Measurements from ENCODE around the gene IFITM5. TPM values are rescaled to one million over a fixed set of nuclear protein-coding genes. Genes with fewer than 3 reads are reported as not detected.
"Not testable (repeated sequence)": the region's sequence is repeated elsewhere in the genome, so short reads cannot be mapped to it uniquely, and the experiment has no call there.

Gene IFITM5
- total RNA-seq, 4 donors from 2014 or later = not detected

- Histone ChIP-seq H3K27me3 (peaks cover 0 to 57% (median 0%) of the 10 kb centered on the region in 4 donors), H3K4me1 (peaks cover 0 to 26% (median 14%) of the 10 kb centered on the region in 3 donors), H3K9me3 (no peaks in the 10 kb centered on the region), H3K27ac (peak overlapping the region; percentile 33 to 83 (median 70)), H3K36me3 (no peaks in the 10 kb centered on the region), H3K4me3 (no peak overlapping the region)
- TF ChIP-seq POLR2A (IDR thresholded peaks at IDR 0.05) = no peak
- no peak for TF ChIP-seq CTCF (IDR thresholded peaks at IDR 0.05)
- WGBS, 2 donors = 49 to 57% methylated on average over 12 to 14 of the region's 15 CpGs
- intact Hi-C loops (cut with DNase I) = no loop called here
- DNase-seq = no peak
These were observed 36.7 kb upstream of the IFITM5 start for GRCh38 chr11:335779-336658.

GRCh38 chr11:334264-334994 lies 35.1 kb upstream of the IFITM5 start:
- no peak overlapping the region for H3K4me3 ChIP-seq
- no peak for DNase-seq
- peak overlapping the region in 2 of 4 donors; percentile 26 to 80 for H3K27ac ChIP-seq
- no peaks in the 10 kb centered on the region for H3K9me3 ChIP-seq
- TF ChIP-seq POLR2A (IDR thresholded peaks at IDR 0.05) (no peak), CTCF (IDR thresholded peaks at IDR 0.05) (no peak)
- H3K27me3 ChIP-seq = peaks cover 0 to 59% (median 0%) of the 10 kb centered on the region in 4 donors
- H3K4me1 ChIP-seq = peaks cover 0 to 32% (median 14%) of the 10 kb centered on the region in 3 donors
- intact Hi-C loops (cut with DNase I) = no loop called here
- 77 to 81% methylated on average over 24 to 25 of the region's 25 CpGs for WGBS, 2 donors
- H3K36me3 ChIP-seq = no peaks in the 10 kb centered on the region

- 84 to 87% methylated on average over 14 to 17 of the region's 17 CpGs for WGBS, 2 donors
- H3K9me3 ChIP-seq; H3K4me3 ChIP-seq; DNase-seq; H3K36me3 ChIP-seq; intact Hi-C loops (cut with DNase I): not testable (repeated sequence)
- Histone ChIP-seq H3K27ac (peak overlapping the region in 1 of 4 donors; percentile 25), H3K4me1 (peaks cover 0 to 32% (median 14%) of the 10 kb centered on the region in 3 donors), H3K27me3 (peaks cover 0 to 55% (median 0%) of the 10 kb centered on the region in 4 donors)
These were observed 34.4 kb upstream of the IFITM5 start for GRCh38 chr11:333616-334263.

- DNase-seq = no peak
- peaks cover 1 to 36% (median 15%) of the 10 kb centered on the region in 3 donors for H3K4me1 ChIP-seq
- no peak overlapping the region for H3K4me3 ChIP-seq
- H3K27me3 ChIP-seq = peaks cover 0 to 55% (median 0%) of the 10 kb centered on the region in 4 donors
- no peaks in the 10 kb centered on the region for H3K9me3 ChIP-seq
- intact Hi-C loops (cut with DNase I) = no loop called here
- H3K27ac ChIP-seq = no peak overlapping the region
- WGBS, 2 donors = 87 to 91% methylated on average over 8 to 10 of the region's 23 CpGs
- TF ChIP-seq POLR2A (IDR thresholded peaks at IDR 0.05) = no peak
- TF ChIP-seq CTCF (IDR thresholded peaks at IDR 0.05) = no peak
- no peaks in the 10 kb centered on the region for H3K36me3 ChIP-seq
These were observed 33.5 kb upstream of the IFITM5 start for GRCh38 chr11:332651-333480.
